IPS-15b (cell line): ENCODE data around the gene TNIP3.
"Not testable (repeated sequence)": the region's sequence is repeated elsewhere in the genome, so short reads cannot be mapped to it uniquely, and the experiment has no call there.

Experiments used
- H3K27me3 ChIP-seq: one replicate; pipeline ENCODE4 v1.6.1; 2013; ENCODE audit warnings: low read length; ENCODE audit not compliant: control insufficient read depth, insufficient read depth
- H3K36me3 ChIP-seq: one replicate; pipeline ENCODE4 v1.6.1; 2013; ENCODE audit warnings: low read length; ENCODE audit not compliant: control insufficient read depth, insufficient read depth
- H3K4me1 ChIP-seq: one replicate; pipeline ENCODE4 v1.6.1; 2013; ENCODE audit warnings: mild to moderate bottlenecking, low read length; ENCODE audit not compliant: control insufficient read depth, insufficient read depth
- H3K4me3 ChIP-seq: one replicate; pipeline ENCODE4 v1.5.1; 2013; ENCODE audit warnings: low read depth, low read length
- H3K9ac ChIP-seq: one replicate; pipeline ENCODE4 v1.6.1; 2013; ENCODE audit warnings: low read depth, mild to moderate bottlenecking, low read length
- H3K9me3 ChIP-seq: one replicate; pipeline ENCODE4 v1.6.1; 2013; ENCODE audit warnings: mild to moderate bottlenecking, low read length; ENCODE audit not compliant: control insufficient read depth, insufficient read depth

Gene TNIP3, protein sequence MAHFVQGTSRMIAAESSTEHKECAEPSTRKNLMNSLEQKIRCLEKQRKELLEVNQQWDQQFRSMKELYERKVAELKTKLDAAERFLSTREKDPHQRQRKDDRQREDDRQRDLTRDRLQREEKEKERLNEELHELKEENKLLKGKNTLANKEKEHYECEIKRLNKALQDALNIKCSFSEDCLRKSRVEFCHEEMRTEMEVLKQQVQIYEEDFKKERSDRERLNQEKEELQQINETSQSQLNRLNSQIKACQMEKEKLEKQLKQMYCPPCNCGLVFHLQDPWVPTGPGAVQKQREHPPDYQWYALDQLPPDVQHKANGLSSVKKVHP

DNA sequence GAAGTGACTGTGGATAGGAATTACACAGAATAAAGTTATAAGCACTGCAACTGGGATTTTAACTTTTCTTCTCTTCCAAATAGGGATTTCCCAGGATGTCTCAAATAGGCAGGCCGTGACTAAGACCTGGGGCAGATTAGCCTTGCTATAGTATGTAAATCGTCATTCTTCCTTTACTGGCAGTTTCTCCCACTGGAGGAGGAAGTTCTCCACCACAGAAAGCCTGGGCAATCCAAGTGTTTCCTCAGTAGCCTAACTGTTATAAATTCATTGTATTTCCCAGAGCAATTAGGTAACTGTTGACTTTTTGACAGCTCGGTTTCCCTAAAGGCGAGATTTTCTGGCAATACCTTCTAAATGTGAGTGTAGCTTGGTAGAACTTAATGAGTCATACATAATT, at the start of gene TNIP3:
Gene TNIP3, minus strand, starts transcription at position 31 of the 400 bp plus-strand sequence. CDS start 196 bp downstream, outside the sequence.
- H3K27me3 ChIP-seq: no peaks in the 10 kb centered on the region
- no peaks in the 10 kb centered on the region for H3K9me3 ChIP-seq
- H3K4me1 ChIP-seq: no peaks in the 10 kb centered on the region
- H3K9ac ChIP-seq: no peak within 1 kb of the TSS
- no peaks in the 10 kb centered on the region for H3K36me3 ChIP-seq
- no peak within 1 kb of the TSS for H3K4me3 ChIP-seq

DNA sequence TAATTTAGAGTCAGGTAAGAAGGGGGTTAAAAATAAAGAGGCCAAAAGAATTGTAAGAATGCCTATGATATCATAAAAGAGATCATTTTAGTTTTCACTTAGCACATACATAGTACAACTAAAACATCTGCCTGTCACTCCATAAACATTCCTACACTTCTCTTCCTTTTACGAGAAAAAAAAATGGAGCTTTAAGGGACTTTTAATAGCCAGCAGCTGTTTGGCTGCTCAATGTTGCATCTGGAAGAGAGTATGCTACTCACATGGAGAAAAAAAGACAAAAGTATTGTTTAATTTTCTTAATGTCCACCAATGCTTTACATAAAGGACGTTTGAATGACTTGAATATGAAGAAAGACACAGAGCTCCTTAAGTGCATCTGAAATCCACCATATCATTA, 48.7 kb upstream of the TNIP3 start:
- Histone ChIP-seq H3K9me3 (no peaks in the 10 kb centered on the region), H3K4me1 (no peaks in the 10 kb centered on the region), H3K4me3 (no peak overlapping the region), H3K36me3 (no peaks in the 10 kb centered on the region), H3K9ac (no peak overlapping the region), H3K27me3 (no peaks in the 10 kb centered on the region)

DNA sequence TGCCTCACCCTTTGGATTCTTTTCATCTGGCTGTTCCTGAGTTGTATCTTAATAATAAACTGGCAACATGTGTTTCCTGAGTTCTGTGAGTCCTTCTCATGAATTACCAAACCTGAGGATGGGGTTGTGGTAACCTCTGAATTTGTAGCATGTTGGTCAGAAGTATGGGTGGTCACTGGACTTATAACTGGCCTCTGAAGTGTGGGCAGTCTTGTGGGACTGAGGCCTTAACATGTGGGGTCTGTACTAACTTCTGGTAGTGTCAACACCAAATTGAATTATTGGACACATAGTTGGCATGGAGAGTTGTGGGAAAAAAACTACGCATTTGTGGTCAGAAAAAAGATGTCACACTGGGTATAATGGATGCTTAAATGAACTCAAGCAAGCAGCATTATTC, 45.0 kb upstream of the TNIP3 start:
- Histone ChIP-seq H3K27me3 (no peaks in the 10 kb centered on the region), H3K9me3 (no peaks in the 10 kb centered on the region), H3K9ac (no peak overlapping the region)

DNA sequence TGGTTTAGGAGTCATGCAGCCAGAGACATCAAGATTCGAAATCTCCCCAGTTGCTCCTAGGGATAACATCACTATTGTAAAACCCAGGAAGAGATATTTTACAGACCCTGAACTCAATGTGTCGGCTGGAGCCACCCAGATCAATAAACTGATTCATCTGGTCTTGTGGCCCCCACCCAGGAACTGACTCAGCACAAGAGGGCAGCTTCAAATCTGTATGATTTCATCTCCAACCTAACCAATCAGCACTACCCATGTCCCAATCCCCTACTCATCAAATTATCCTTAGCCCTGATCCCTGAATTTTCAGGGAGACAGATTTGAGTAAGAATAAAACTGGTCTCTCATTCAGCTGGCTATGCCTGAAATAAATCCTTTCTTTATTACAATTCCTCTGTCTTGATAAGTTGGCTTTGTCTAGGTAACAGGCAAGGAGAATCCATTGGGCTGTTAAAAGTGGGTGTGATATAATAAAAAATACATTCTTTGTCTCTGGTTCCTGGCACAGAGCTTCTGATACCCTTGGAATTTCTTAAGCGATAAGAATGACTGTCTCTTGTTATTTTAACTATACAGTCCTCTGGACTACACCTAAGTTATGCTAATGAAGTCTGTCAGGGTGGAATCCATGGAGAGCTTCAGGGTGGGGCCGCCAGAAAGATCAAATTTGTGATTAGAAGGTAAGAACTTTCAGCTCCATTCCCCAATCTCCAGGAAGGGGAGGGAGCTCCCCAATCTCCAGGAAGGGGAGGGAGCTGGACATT, 44.3 kb upstream of the TNIP3 start:
- Histone ChIP-seq H3K27me3 (no peaks in the 10 kb centered on the region), H3K4me1 (no peaks in the 10 kb centered on the region), H3K9ac (no peak overlapping the region), H3K36me3 (no peaks in the 10 kb centered on the region), H3K4me3 (no peak overlapping the region), H3K9me3 (no peaks in the 10 kb centered on the region)

More for the DNA sequence above, 45.0 kb upstream of the TNIP3 start:
- no peak overlapping the region for H3K4me3 ChIP-seq
- H3K4me1 ChIP-seq: no peaks in the 10 kb centered on the region
- no peaks in the 10 kb centered on the region for H3K36me3 ChIP-seq

DNA sequence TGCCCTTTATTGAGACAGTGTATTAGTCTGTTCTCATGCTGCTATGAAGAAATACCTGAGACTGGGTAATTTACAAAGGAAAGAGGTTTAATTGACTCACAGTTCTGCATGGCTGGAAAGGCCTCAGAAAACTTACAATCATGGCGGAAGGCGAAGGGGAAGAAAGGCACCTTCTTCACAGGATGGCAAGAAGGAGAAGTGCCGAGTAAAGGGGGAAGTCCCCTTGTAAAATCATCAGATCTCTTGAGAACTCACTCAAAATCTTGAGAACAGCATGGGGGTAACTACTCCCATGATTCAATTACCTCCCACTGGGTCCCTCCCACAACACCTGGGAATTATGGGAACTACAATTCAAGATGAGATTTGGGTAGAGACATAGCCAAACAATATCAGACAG, 41.7 kb upstream of the TNIP3 start:
- not testable (repeated sequence) for H3K27me3 ChIP-seq, H3K9ac ChIP-seq, H3K4me1 ChIP-seq, H3K36me3 ChIP-seq, H3K4me3 ChIP-seq, H3K9me3 ChIP-seq

DNA sequence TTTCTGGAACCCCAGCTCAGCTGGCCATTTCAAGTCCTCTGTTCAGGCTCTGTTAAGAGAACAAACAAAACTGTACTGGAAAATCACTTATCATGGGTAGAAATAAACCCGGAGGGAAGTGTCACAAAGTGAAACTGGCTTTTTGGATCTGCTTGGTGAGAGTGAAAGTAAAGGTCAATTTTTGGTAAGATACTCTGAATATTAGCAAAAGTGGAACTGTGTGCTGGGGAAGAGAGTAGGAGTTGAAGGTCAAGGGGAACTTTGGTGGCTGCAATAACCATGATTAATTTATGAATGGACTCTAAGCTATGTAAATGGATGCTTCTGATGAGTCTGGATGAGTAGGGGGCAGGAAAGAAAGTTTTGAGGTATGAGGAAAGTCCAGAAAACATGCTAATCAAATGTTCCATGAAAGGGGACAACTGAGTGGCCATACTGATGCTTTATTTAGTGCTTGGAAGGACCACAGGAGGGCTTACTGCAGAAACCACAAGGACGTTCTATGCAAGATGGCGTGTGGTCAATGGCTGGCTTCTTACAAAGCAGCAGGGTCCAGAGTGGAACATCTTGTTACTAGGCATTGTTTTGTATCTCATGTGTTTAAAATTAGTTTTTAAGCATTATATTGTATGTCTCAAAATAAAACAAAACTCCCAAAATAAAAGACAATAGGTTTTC, 36.8 kb upstream of the TNIP3 start:
- H3K4me1 ChIP-seq: no peaks in the 10 kb centered on the region
- no peaks in the 10 kb centered on the region for H3K9me3 ChIP-seq

DNA sequence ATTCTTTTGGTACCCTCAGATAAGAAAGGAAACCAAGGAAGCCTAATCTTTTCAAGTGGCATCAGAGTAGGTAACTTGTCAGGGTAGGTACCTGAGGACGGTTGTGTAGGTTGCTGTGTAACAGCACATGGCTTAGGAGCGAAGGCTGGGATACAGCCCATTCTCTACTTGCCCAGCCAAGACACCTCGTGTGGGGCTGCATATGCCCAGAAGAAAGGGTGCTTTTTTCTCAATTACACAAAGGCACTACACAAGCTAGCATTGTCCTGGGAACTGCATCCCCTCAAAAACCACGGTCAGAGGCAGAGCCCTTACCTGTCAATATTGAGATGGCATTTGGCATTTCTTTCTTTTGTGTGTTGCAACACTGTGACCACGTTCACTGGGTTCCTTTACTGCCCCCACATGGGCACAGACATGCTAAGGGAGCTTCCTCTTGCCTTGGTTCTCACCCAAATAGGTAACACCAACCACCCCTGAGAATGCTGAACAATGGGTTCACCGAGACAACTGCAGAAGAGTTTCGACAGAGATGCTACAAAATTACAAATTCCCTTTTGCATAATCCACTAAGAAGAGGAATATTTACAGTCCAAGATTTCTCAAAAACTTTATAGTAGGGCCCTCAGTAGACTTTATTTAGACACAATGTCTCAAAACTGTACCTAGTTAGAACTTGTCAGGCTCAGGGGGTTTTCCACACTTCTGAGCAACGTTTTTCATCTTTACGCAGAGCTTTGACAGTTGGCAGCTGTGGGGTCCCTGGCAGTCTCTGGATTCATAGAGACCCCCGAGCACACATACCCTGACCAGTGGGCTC, 35.8 kb upstream of the TNIP3 start:
- Histone ChIP-seq H3K9ac (no peak overlapping the region), H3K4me3 (no peak overlapping the region), H3K4me1 (no peaks in the 10 kb centered on the region)

More for the DNA sequence above, 36.8 kb upstream of the TNIP3 start:
- no peak overlapping the region for H3K4me3 ChIP-seq
- no peak overlapping the region for H3K9ac ChIP-seq
- no peaks in the 10 kb centered on the region for H3K27me3 ChIP-seq
- no peaks in the 10 kb centered on the region for H3K36me3 ChIP-seq

DNA sequence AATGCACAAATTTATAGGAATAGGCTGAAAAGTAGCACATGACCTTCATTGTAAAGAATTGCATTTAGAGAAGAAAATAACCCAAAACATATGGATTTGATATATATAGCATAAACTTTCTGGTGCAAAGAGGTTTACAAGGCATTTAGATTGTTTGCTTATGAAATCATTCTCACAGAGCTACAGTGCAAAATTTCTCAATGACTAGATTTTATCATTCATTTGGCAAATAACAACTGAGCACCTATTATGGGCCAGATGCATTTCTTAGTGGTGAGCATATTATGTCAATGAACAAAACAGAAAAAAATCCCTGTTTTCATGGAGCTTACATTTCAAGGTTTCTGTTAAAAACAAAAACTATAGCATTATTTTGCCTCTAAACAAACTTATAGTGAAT, 34.1 kb upstream of the TNIP3 start:
- H3K36me3 ChIP-seq: no peaks in the 10 kb centered on the region
- H3K4me3 ChIP-seq: no peak overlapping the region
- no peak overlapping the region for H3K9ac ChIP-seq
- H3K27me3 ChIP-seq: no peaks in the 10 kb centered on the region
- no peaks in the 10 kb centered on the region for H3K9me3 ChIP-seq
- H3K4me1 ChIP-seq: no peaks in the 10 kb centered on the region

More for the DNA sequence above, 35.8 kb upstream of the TNIP3 start:
- Histone ChIP-seq H3K27me3 (no peaks in the 10 kb centered on the region), H3K36me3 (no peaks in the 10 kb centered on the region), H3K9me3 (no peaks in the 10 kb centered on the region)

DNA sequence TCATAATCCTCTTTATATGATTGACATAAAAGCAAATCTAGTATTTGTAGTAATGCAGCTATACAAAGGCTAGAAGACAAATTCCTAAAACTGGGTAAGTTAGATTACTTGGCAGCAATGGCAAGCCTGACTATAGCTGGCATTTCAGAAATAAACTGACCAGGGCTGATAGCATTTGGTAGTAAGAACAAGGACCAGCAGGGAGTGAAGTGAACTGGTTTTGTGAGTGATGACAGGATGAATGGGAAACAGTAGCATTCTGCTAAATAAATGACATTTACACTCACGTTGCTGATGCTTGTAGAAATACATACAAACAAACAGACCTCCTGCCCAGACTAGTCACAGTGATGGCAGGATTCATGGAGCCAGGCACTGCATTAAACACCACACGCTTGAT, 31.5 kb upstream of the TNIP3 start:
- Histone ChIP-seq H3K9ac (no peak overlapping the region), H3K4me3 (no peak overlapping the region), H3K27me3 (no peaks in the 10 kb centered on the region), H3K36me3 (no peaks in the 10 kb centered on the region), H3K4me1 (no peaks in the 10 kb centered on the region), H3K9me3 (no peaks in the 10 kb centered on the region)

DNA sequence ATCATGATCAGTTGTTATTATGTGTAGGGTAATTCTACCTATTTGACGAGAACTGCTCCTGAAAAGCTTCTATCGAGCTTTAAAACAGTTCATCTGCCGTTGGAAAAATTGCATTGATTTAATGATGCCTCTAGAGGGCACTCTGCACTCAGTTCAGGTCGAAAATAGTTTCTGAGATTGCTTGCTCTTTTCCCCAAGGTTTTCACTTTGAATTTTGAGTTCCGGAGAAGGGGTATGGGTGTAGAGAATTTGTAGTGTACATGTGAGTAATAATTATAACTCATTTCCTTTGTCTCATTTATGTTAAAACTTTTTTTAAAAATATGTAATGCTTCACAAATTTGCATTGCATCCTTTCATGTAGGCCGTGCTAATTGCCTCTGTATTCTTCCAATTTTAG, 28.4 kb upstream of the TNIP3 start:
- Histone ChIP-seq H3K36me3 (no peaks in the 10 kb centered on the region), H3K27me3 (no peaks in the 10 kb centered on the region), H3K9me3 (no peaks in the 10 kb centered on the region), H3K9ac (no peak overlapping the region), H3K4me3 (no peak overlapping the region), H3K4me1 (peaks cover 2% of the 10 kb centered on the region)

DNA sequence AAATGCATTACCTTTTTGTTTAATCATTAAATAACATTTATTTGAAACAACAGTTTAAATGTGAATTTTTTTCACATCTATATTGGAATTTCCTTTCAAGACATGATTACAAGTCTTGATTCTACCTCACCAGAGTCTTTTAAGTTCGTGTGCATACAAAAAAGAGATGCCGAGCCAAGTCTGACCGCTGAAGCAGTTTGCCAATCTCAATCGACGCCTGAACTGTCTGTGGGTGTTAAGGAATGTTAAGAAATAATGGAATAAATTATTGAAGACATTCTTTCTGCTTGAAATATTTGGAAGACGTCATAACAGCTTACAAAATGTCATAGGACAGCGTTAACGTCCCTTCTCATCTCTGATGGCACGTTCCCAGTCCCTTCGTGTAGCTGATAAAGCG, 27.9 kb upstream of the TNIP3 start:
- Histone ChIP-seq H3K9me3 (no peaks in the 10 kb centered on the region), H3K4me3 (no peak overlapping the region), H3K36me3 (no peaks in the 10 kb centered on the region), H3K9ac (no peak overlapping the region), H3K4me1 (peaks cover 2% of the 10 kb centered on the region), H3K27me3 (no peaks in the 10 kb centered on the region)
